ENCODE results near the gene FRMD7. TPM values are rescaled to one million over a fixed set of nuclear protein-coding genes. Genes with fewer than 3 reads are reported as not detected.

FRMD7 gene
- total and polyA plus RNA-seq, 10 of the 15 experiments (the other 5 are each of a cell fraction or from before 2014, with no cell fraction given) = 0.03 to 0.94 TPM; not detected in 8

DNA sequence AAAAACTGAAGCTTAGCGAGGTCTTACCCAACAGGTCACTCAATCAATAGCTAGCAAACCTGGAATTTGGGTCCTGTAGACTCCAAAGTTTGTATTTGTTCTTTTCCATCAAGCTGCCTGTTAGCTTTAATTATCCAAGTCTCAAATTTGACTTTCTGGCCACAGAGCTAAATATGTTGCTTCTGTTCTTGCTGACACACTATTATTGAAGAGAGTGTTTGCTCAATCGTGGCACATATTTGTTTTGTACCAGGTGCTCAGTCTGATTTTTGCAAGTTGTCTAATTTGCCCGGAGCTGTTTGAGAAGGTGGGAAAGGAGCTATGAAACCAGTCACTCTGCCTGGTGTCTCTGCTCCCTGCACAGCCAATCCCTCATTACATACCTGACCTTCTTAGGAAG, 41.7 kb upstream of the FRMD7 start:
- RAD21 ChIA-PET (ENCODE audit: unreplicated experiment) = interaction anchor here (1.0 to 3.1 kb wide), 4 partner anchors 8 to 77 kb away, joined by 3 to 13 read pairs (median 6); partner anchors contain the start of gene RAP2C
- H3K4me2 ChIP-seq (ENCODE audit: control insufficient read depth, insufficient read depth) = no peak overlapping the region
- H3K27ac ChIP-seq (ENCODE audit: control insufficient read depth, insufficient read depth) = no peak overlapping the region
- POLR2A ChIA-PET = no interaction called here
- TF ChIP-seq, protein P1, sequence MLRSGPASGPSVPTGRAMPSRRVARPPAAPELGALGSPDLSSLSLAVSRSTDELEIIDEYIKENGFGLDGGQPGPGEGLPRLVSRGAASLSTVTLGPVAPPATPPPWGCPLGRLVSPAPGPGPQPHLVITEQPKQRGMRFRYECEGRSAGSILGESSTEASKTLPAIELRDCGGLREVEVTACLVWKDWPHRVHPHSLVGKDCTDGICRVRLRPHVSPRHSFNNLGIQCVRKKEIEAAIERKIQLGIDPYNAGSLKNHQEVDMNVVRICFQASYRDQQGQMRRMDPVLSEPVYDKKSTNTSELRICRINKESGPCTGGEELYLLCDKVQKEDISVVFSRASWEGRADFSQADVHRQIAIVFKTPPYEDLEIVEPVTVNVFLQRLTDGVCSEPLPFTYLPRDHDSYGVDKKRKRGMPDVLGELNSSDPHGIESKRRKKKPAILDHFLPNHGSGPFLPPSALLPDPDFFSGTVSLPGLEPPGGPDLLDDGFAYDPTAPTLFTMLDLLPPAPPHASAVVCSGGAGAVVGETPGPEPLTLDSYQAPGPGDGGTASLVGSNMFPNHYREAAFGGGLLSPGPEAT (IDR thresholded peaks at IDR 0.05; ENCODE audit: low read depth) = no peak
- TF ChIP-seq TCF12 (IDR thresholded peaks at IDR 0.05; ENCODE audit: low read depth, low read length) (no peak), POLR2AphosphoS2 (IDR thresholded peaks at IDR 0.05; ENCODE audit: low read depth, low read length) (no peak), TAF1 (IDR thresholded peaks at IDR 0.05; ENCODE audit: borderline replicate concordance, low read depth, low read length) (no peak), SREBF2 (IDR thresholded peaks at IDR 0.05; ENCODE audit: low read length) (no peak), HCFC1 (IDR thresholded peaks at IDR 0.05; ENCODE audit: low read length) (no peak), ZNF622 (IDR thresholded peaks at IDR 0.05) (no peak), DPF2 (IDR thresholded peaks at IDR 0.05) (no peak)
- TF ChIP-seq, protein P2, sequence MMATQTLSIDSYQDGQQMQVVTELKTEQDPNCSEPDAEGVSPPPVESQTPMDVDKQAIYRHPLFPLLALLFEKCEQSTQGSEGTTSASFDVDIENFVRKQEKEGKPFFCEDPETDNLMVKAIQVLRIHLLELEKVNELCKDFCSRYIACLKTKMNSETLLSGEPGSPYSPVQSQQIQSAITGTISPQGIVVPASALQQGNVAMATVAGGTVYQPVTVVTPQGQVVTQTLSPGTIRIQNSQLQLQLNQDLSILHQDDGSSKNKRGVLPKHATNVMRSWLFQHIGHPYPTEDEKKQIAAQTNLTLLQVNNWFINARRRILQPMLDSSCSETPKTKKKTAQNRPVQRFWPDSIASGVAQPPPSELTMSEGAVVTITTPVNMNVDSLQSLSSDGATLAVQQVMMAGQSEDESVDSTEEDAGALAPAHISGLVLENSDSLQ (IDR thresholded peaks at IDR 0.05) = no peak
- no peak for ATAC-seq
- H3K9me3 ChIP-seq (replicated peaks; ENCODE audit: control insufficient read depth, insufficient read depth, low read length) = no peaks in the 10 kb centered on the region
- no peak overlapping the region for H3K4me3 ChIP-seq
- no peaks in the 10 kb centered on the region for H4K20me1 ChIP-seq (ENCODE audit: control insufficient read depth, insufficient read depth)
- peaks cover 0 to 3% of the 10 kb centered on the region in 2 experiments; a peak in 1 of 4 replicates for H3K27me3 ChIP-seq (replicated peaks in 1 of 2; ENCODE audit: control insufficient read depth in 2 of 2, insufficient read depth in 2 of 2, low read length in 1 of 2)
- no peak for FAIRE-seq
- no peaks in the 10 kb centered on the region for H3K79me2 ChIP-seq (ENCODE audit: control insufficient read depth, insufficient read depth, low read length)
- H3K9ac ChIP-seq (ENCODE audit: control insufficient read depth, insufficient read depth, low read length) = no peak overlapping the region
- no peaks in the 10 kb centered on the region for H3K36me3 ChIP-seq (ENCODE audit: control insufficient read depth in 2 of 2, insufficient read depth in 2 of 2, low read length in 1 of 2)
- SMC1A ChIA-PET (ENCODE audit: uncharacterized antibody, unreplicated experiment) = interaction anchor here (0.8 to 2.0 kb wide), 6 partner anchors 15 to 143 kb away, joined by 3 to 7 read pairs (median 3); partner anchors contain the start of gene RAP2C
- H2AFZ ChIP-seq (ENCODE audit: control insufficient read depth, low read depth, low read length) = no peak overlapping the region
- no TSS peak for BruUV-seq (replicated peaks)
- CTCF ChIA-PET = interaction anchor here (1.5 kb wide), 1 partner anchor 51 kb away, joined by 6 read pairs; no protein-coding TSS in a partner anchor
- in situ Hi-C loops (cut with MboI) (no loop called here), intact Hi-C loops (cut with micrococcal nuclease; ENCODE audit: unreplicated experiment) (no loop called here)
- DNase-seq (ENCODE audit: low read depth, low spot score) = no peak
- WGBS (ENCODE audit: insufficient coverage, insufficient replicate concordance, low lambda C conversion rate, missing lambda C conversion rate) = 12% methylated on average over 3 of the region's 3 CpGs
- no peaks in the 10 kb centered on the region for H3K4me1 ChIP-seq (ENCODE audit: control insufficient read depth, insufficient read depth, low read length)
